IMR-90 (cell line): Measurements from ENCODE around the gene GCNT2. TPM values are rescaled to one million over a fixed set of nuclear protein-coding genes. Genes with fewer than 3 reads are reported as not detected.

ENCODE experiments used
- ATAC-seq: fragments of 200-7000 bp; cut with Tn5 transposase; 2 replicates; pipeline ENCODE4 v1.9.1; 2020; ENCODE audit warnings: low read depth, mild to moderate bottlenecking, moderate library complexity
- BruUV-seq: library from RNA; stranded (reverse); fragments of 400-500 nt; replicated peaks from 2 replicates; lab custom pipeline; 2021; lab: Mats Ljungman, UMichigan
- CTCF ChIA-PET: fragments of 300-600 bp; formaldehyde crosslinking; extraction: SDS; loops from one replicate; lab custom pipeline; 2021; ENCODE audit warnings: antibody characterized with exemption; lab: Yijun Ruan, JAX
- POLR2A ChIA-PET: fragments of 300-600 bp; sonication (Branson Sonifier 250); formaldehyde crosslinking; loops from one replicate; lab custom pipeline; 2022; ENCODE audit warnings: antibody characterized with exemption; ENCODE audit not compliant: unreplicated experiment; lab: Charles Lee
- DNase-seq: peaks from one replicate; pipeline ENCODE4 v3.0.0; 2013
- H2AFZ ChIP-seq: replicated peaks from 2 replicates; pipeline ENCODE3; 2013; ENCODE audit warnings: low read length, mild to moderate bottlenecking; ENCODE audit not compliant: poor library complexity
- H2AK5ac ChIP-seq: 2 replicates; pipeline ENCODE4 v1.6.1; 2013; ENCODE audit warnings: low read depth, low read length, inconsistent platforms
- H2AK9ac ChIP-seq: replicated peaks from 2 replicates; pipeline ENCODE3; 2013; ENCODE audit warnings: mild to moderate bottlenecking, low read depth, low read length, moderate library complexity; ENCODE audit not compliant: poor library complexity
- H2BK120ac ChIP-seq: 2 replicates; pipeline ENCODE4 v1.6.1; 2013; ENCODE audit warnings: low read depth, low read length, inconsistent platforms
- H2BK15ac ChIP-seq: 3 replicates; pipeline ENCODE4 v1.6.1; 2013; ENCODE audit warnings: low read depth, low read length, inconsistent platforms
- H2BK20ac ChIP-seq: 2 replicates; pipeline ENCODE4 v1.6.1; 2013; ENCODE audit warnings: low read depth, mild to moderate bottlenecking, inconsistent platforms, low read length, moderate library complexity
- H2BK5ac ChIP-seq: 2 replicates; pipeline ENCODE4 v1.6.1; 2013; ENCODE audit warnings: mild to moderate bottlenecking, low read depth, low read length, inconsistent platforms; ENCODE audit not compliant: poor library complexity, severe bottlenecking
- H3K14ac ChIP-seq: replicated peaks from 2 replicates; pipeline ENCODE4 v1.6.1; 2013; ENCODE audit warnings: low read depth, low read length, inconsistent platforms
- H3K18ac ChIP-seq: 2 replicates; pipeline ENCODE4 v1.6.1; 2013; ENCODE audit warnings: low read depth, low read length, control low read depth
- H3K23ac ChIP-seq: 2 replicates; pipeline ENCODE4 v1.6.1; 2013; ENCODE audit warnings: low read depth, low read length, inconsistent platforms
- H3K27ac ChIP-seq: 2 replicates; pipeline ENCODE4 v1.5.1; 2013; ENCODE audit warnings: mild to moderate bottlenecking, control low read depth, low read length; ENCODE audit not compliant: insufficient read depth
- H3K27me3 ChIP-seq: 2 replicates; pipeline ENCODE4 v1.6.1; 2013; ENCODE audit warnings: low read length; ENCODE audit not compliant: control insufficient read depth, insufficient read depth
- H3K36me3 ChIP-seq: 2 replicates; pipeline ENCODE4 v1.6.1; 2013; ENCODE audit warnings: low read length, mixed read lengths; ENCODE audit not compliant: control insufficient read depth, insufficient read depth
- H3K4ac ChIP-seq: 2 replicates; pipeline ENCODE4 v1.6.1; 2013; ENCODE audit warnings: low read depth, low read length, inconsistent platforms
- H3K4me1 ChIP-seq: 2 replicates; pipeline ENCODE4 v1.6.1; 2013; ENCODE audit warnings: low read length, mixed read lengths; ENCODE audit not compliant: control insufficient read depth, insufficient read depth
- H3K4me2 ChIP-seq: 2 replicates; pipeline ENCODE4 v1.6.1; 2013; ENCODE audit warnings: low read depth, mild to moderate bottlenecking, control low read depth, low read length, moderate library complexity
- H3K4me3 ChIP-seq: 2 replicates; pipeline ENCODE4 v1.5.1; 2013; ENCODE audit warnings: low read depth, mild to moderate bottlenecking, control low read depth, low read length, moderate library complexity; ENCODE audit not compliant: insufficient read depth
- H3K56ac ChIP-seq: 2 replicates; pipeline ENCODE4 v1.6.1; 2013; ENCODE audit warnings: low read length, inconsistent platforms; ENCODE audit not compliant: insufficient read depth; ENCODE audit errors: extremely low read depth
- H3K79me1 ChIP-seq, 2 experiments: 2 replicates each; pipeline ENCODE4 v1.6.1; 2013; ENCODE audit warnings: low read length in 2 of 2, inconsistent platforms in 1 of 2, low read depth in 1 of 2
- H3K9ac ChIP-seq: 2 replicates; pipeline ENCODE4 v1.6.1; 2013; ENCODE audit warnings: low read depth, low read length, control low read depth
- H3K9me1 ChIP-seq: 2 replicates; pipeline ENCODE4 v1.6.1; 2013; ENCODE audit warnings: low read length, inconsistent platforms; ENCODE audit not compliant: insufficient read depth
- H3K9me3 ChIP-seq: 2 replicates; pipeline ENCODE4 v1.6.1; 2013; ENCODE audit warnings: low read length; ENCODE audit not compliant: control insufficient read depth, insufficient read depth
- H4K20me1 ChIP-seq: 2 replicates; pipeline ENCODE4 v1.6.1; 2013; ENCODE audit warnings: low read length, inconsistent platforms; ENCODE audit not compliant: insufficient read depth
- H4K5ac ChIP-seq: 2 replicates; pipeline ENCODE4 v1.6.1; 2013; ENCODE audit warnings: mild to moderate bottlenecking, low read depth, low read length, control low read depth
- H4K8ac ChIP-seq, 2 experiments: 2 replicates each; pipeline ENCODE4 v1.6.1; 2013; ENCODE audit warnings: low read depth in 2 of 2, low read length in 2 of 2, control low read depth in 1 of 2, inconsistent platforms in 1 of 2
- H4K91ac ChIP-seq: 2 replicates; pipeline ENCODE4 v1.6.1; 2013; ENCODE audit warnings: low read depth, low read length, inconsistent platforms; ENCODE audit not compliant: insufficient read depth
- BHLHE40 ChIP-seq: fragments of 150-350 bp; IDR thresholded peaks from 2 replicates; pipeline ENCODE4 v1.6.1; 2016; ENCODE audit warnings: mild to moderate bottlenecking, low read depth, low read length
- FOS ChIP-seq: fragments of 150-350 bp; IDR thresholded peaks from 2 replicates; pipeline ENCODE4 v1.6.1; 2016; ENCODE audit warnings: low read depth, low read length
- MXI1 ChIP-seq: IDR thresholded peaks from 2 replicates; pipeline ENCODE4 v1.6.1; 2012; ENCODE audit warnings: low read depth, mild to moderate bottlenecking, low read length, moderate library complexity, borderline replicate concordance
- NFE2L2 ChIP-seq: fragments of 150-350 bp; IDR thresholded peaks from 2 replicates; pipeline ENCODE4 v1.6.1; 2016; ENCODE audit warnings: low read depth, mild to moderate bottlenecking, low read length
- POLR2A ChIP-seq: IDR thresholded peaks from 2 replicates; pipeline ENCODE4 v1.6.1; 2012; ENCODE audit warnings: mild to moderate bottlenecking, low read depth, low read length
- RAD21 ChIP-seq: IDR thresholded peaks from 2 replicates; pipeline ENCODE4 v1.6.1; 2012; ENCODE audit warnings: low read length, improper control_type of control experiment
- RCOR1 ChIP-seq: IDR thresholded peaks from 2 replicates; pipeline ENCODE4 v1.6.1; 2012; ENCODE audit warnings: mild to moderate bottlenecking, low read length, improper control_type of control experiment; ENCODE audit not compliant: insufficient replicate concordance
- RFX5 ChIP-seq: IDR thresholded peaks from 2 replicates; pipeline ENCODE4 v1.8.0; 2012; ENCODE audit warnings: low read depth, mild to moderate bottlenecking, low read length, moderate library complexity
- SMC3 ChIP-seq: fragments of 150-350 bp; IDR thresholded peaks from 2 replicates; pipeline ENCODE4 v1.6.1; 2016; ENCODE audit warnings: low read depth, mild to moderate bottlenecking, antibody characterized with exemption, low read length, moderate library complexity
- USF2 ChIP-seq: fragments of 150-350 bp; IDR thresholded peaks from 2 replicates; pipeline ENCODE4 v1.6.1; 2017; ENCODE audit warnings: mild to moderate bottlenecking, antibody characterized with exemption, low read length, low read depth
- WGBS, 2 experiments: methylation state at CpG; one replicate each; pipeline versions ENCODE4 v1.1.5 to v1.1.7; 2013; ENCODE audit warnings: missing lambda C conversion rate in 2 of 2; ENCODE audit not compliant: insufficient read length in 1 of 2; ENCODE audit errors: extremely low coverage in 2 of 2; 5-methylcytosine and 5-hydroxymethylcytosine counted together
- dilution Hi-C: fragments of 300-500 bp; cut with HindIII; formaldehyde crosslinking; loops from one replicate; pipeline ENCODE4 v1.14.3; 2018; ENCODE audit warnings: low sequenced_read_pairs; ENCODE audit not compliant: unreplicated experiment
- in situ Hi-C: fragments of 300-500 bp; cut with MboI; formaldehyde crosslinking; loops from 3 replicates; pipeline ENCODE4 v1.14.3; 2019; ENCODE audit warnings: low sequenced_read_pairs, inconsistent platforms, mixed read lengths
- intact Hi-C: fragments of 100-400 bp; cut with micrococcal nuclease; formaldehyde crosslinking; loops from 2 replicates; pipeline ENCODE4 v1.10.0; 2022
- polyA plus RNA-seq, 3 experiments: library from polyadenylated mRNA; depleted of rRNA; stranded (reverse); fragments of >200 nt; gene quantifications; 2 replicates each; pipeline ENCODE4 v1.2.3, GENCODE V29; 2012; ENCODE audit warnings: low replicate concordance in 1 of 3
- total RNA-seq: library from RNA; depleted of rRNA; stranded (reverse); fragments of >200 nt; gene quantifications from 2 replicates; pipeline ENCODE4 v1.2.3, GENCODE V29; 2012

Gene GCNT2
- total and polyA plus RNA-seq, 2 of the 4 experiments (the other 2 are of a cell fraction) = 0.34 to 0.90 TPM

- Histone ChIP-seq H3K4ac (no peak overlapping the region), H3K4me3 (no peak overlapping the region), H3K9ac (no peak overlapping the region), H4K5ac (no peak overlapping the region), H3K9me3 (no peaks in the 10 kb centered on the region), H2AK5ac (no peak overlapping the region), H3K36me3 (no peaks in the 10 kb centered on the region), H4K91ac (no peak overlapping the region), H4K8ac (no peak overlapping the region), H3K4me1 (no peaks in the 10 kb centered on the region), H3K27me3 (no peaks in the 10 kb centered on the region), H2BK5ac (no peak overlapping the region), H3K27ac (no peak overlapping the region), H3K14ac (no peak overlapping the region), H3K18ac (no peak overlapping the region), H3K79me1 (no peaks in the 10 kb centered on the region), H3K9me1 (no peaks in the 10 kb centered on the region), H3K23ac (no peak overlapping the region), H4K20me1 (no peaks in the 10 kb centered on the region), H3K56ac (no peak overlapping the region), H2AFZ (no peak overlapping the region), H2AK9ac (no peak overlapping the region), H2BK20ac (no peak overlapping the region), H2BK15ac (no peak overlapping the region), H3K4me2 (no peak overlapping the region), H2BK120ac (no peak overlapping the region)
- ChIA-PET CTCF (interaction anchor here (0.6 kb wide), 1 partner anchor 39 kb away, joined by 3 read pairs; no protein-coding TSS in a partner anchor), POLR2A (no interaction called here)
- intact Hi-C loops (no loop called here), in situ Hi-C loops (no loop called here), dilution Hi-C loops (no loop called here)
- DNase-seq = no peak
- no CpG with 5 or more reads among the region's 6 CpGs for WGBS, 2 experiments
- ATAC-seq = no peak
- no peak for TF ChIP-seq USF2
- TF ChIP-seq SMC3 = no peak
- no peak for TF ChIP-seq FOS
- no peak for TF ChIP-seq POLR2A
- no peak for TF ChIP-seq RAD21
- no peak for TF ChIP-seq RCOR1
- TF ChIP-seq RFX5 = no peak
- no peak for TF ChIP-seq NFE2L2
- TF ChIP-seq BHLHE40 = no peak
- no peak for TF ChIP-seq MXI1
- BruUV-seq = no TSS peak
These were observed 46.3 kb downstream of the GCNT2 start for GRCh38 chr6:10567256-10568026.
